ENCODE results near the gene IFNGR1.

IFNGR1 gene

DNA sequence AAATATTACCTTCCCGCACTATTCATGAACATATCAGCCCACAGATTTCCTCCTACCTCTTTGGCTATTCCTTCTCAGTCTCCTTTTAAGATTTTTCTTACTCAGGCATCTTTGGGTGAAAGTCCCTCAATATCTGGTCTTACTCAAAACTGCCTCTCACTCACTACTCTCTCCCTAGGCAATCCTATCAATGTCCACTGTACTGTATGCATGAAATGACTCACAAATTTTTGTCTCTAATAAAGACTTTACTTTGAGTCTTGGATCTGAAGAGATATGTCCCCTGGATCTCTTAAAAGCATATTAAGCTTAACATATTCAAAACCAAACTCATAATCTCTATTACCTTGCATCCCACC, 70.2 kb downstream of the IFNGR1 start:
- no peak for DNase-seq (ENCODE audit: low spot score)

DNA sequence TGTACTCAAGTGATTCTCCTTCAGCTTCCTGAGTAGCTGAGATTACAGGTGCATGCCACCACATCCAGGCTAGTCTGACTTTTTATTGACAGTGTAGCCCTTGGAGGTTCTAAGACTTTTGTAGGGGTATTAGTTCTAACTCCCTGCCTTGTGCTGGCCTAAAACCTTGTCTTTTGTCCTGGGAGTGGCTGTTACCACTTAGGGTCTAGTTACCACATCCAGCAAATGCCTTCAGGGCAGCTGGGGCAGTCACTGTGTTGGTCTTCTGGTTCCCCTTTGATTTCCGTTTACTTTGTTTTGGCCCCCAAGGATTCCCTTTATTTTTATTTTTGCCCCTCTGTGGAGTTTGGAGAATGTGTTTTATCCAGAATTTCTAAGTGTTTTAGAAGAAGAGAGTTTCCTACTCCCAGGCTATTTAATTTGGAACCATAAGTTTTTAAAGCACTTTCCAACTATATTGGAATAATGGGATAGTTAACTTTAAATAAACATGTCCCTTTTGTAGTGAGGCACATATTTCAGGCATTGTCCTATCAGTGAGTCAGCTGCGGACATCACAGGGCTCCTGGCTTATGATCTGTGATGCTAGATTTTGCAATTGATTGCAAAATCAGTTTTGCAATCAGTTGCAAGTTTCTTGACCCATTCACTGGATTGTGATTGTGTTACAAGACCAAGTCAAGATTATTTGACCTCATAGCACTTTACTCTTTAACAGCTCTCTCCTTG, 70.7 kb downstream of the IFNGR1 start:
- peak; percentile 41 for DNase-seq (ENCODE audit: low spot score)

All from AG20443 (cell line).